ENCODE data around the gene TNF. TPM values are rescaled to one million over a fixed set of nuclear protein-coding genes. Genes with fewer than 3 reads are reported as not detected.

The TNF gene
- total RNA-seq, 1 donor from 2014 or later = not detected

GRCh38 chr6:31543639-31544038 is 31.7 kb upstream of the TNF start:
- DNase-seq (ENCODE audit: low read depth in 2 of 2) = no peak

GRCh38 chr6:31544676-31545075 is 30.7 kb upstream of the TNF start:
- no peak for DNase-seq (ENCODE audit: low read depth in 2 of 2)

- DNase-seq (ENCODE audit: low read depth in 2 of 2) = no peak
Observed at GRCh38 chr6:31545291-31545690, 30.1 kb upstream of the TNF start.

- DNase-seq (ENCODE audit: low read depth in 2 of 2) = peak; percentile 76 to 89
Observed at GRCh38 chr6:31546339-31546957, 28.9 kb upstream of the TNF start, which contains the start of gene ATP6V1G2. Gene ATP6V1G2, minus strand, starts transcription at chr6:31546608. Its CDS starts 49 bp downstream, at chr6:31546559.

GRCh38 chr6:31546958-31547726 is 28.2 kb upstream of the TNF start, which contains the start of gene NFKBIL1:
Gene NFKBIL1, plus strand, starts transcription at chr6:31547608. Its CDS starts 87 bp downstream, at chr6:31547695.
- DNase-seq (ENCODE audit: low read depth in 2 of 2) = peak; percentile 60 to 95

GRCh38 chr6:31547727-31548543 is 27.4 kb upstream of the TNF start:
- no peak for DNase-seq (ENCODE audit: low read depth in 2 of 2)

- no peak for DNase-seq (ENCODE audit: low read depth in 2 of 2)
Observed at GRCh38 chr6:31548544-31548873, 26.9 kb upstream of the TNF start.

GRCh38 chr6:31551371-31551770 is 24.0 kb upstream of the TNF start:
- DNase-seq (ENCODE audit: low read depth in 2 of 2) = peak; percentile 40 to 86

- no peak for DNase-seq (ENCODE audit: low read depth in 2 of 2)
Observed at GRCh38 chr6:31556307-31556706, 19.1 kb upstream of the TNF start.

GRCh38 chr6:31557443-31558317 is 17.7 kb upstream of the TNF start:
- DNase-seq (ENCODE audit: low read depth in 2 of 2) = peak in 1 of 2 donors; percentile 46

DNA sequence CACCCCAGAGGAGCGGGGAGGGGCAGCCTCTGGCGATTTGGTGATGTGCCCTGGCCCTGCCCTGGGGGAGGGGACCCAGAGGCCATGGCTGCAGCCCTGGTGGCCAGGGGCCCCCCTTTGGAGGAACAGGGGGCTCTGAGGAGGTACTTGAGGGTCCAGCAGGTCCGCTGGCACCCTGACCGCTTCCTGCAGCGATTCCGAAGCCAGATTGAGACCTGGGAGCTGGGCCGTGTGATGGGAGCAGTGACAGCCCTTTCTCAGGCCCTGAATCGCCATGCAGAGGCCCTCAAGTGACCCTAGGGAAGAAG is 17.1 kb upstream of the TNF start:
- DNase-seq (ENCODE audit: low read depth in 2 of 2) = no peak

DNA sequence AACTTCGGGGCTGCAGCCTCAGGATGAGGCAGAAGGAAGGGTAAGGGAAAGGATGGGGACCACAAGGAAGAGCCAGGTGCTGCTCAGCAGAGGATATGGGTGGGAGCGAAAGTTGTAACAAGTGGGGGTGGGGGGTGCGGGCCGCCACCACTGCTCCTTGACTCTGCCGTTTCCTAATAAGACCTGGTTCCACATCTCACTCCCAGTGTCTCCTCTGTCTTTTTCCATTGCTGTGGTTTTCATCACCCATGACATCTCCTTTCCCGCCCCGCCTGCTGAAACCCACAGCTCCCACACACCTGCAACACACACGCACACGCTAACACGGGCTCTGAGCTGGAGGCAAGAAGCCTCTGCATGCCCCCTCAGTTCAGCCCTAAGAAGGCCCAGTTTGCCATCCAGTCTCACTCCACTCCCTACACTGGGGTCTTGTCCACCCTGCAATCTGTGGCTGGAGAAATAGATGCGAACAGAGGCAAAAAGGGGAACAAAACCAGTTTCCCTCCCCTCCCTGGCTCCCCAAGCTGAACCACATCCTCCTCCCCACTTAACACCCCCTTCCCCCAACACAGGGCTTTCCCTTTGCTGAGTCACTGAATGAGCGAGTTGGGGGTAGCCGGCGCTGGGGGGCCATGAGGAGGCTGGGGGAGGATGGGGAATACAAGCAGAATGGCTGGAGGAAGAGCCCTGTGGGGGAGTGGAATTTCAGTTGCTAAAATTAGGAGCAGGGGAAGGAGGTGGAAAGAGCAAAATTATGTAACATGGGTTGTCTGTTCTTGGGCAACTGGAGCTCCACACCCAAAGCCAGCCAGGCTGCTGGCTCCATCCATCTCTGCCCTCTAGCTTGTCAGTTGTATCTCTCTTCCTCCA is 16.5 kb upstream of the TNF start:
- DNase-seq (ENCODE audit: low read depth in 2 of 2) = peak in 1 of 2 donors; percentile 61

- DNase-seq (ENCODE audit: low read depth in 2 of 2) = no peak
Observed at GRCh38 chr6:31559606-31559957, 15.8 kb upstream of the TNF start.

DNA sequence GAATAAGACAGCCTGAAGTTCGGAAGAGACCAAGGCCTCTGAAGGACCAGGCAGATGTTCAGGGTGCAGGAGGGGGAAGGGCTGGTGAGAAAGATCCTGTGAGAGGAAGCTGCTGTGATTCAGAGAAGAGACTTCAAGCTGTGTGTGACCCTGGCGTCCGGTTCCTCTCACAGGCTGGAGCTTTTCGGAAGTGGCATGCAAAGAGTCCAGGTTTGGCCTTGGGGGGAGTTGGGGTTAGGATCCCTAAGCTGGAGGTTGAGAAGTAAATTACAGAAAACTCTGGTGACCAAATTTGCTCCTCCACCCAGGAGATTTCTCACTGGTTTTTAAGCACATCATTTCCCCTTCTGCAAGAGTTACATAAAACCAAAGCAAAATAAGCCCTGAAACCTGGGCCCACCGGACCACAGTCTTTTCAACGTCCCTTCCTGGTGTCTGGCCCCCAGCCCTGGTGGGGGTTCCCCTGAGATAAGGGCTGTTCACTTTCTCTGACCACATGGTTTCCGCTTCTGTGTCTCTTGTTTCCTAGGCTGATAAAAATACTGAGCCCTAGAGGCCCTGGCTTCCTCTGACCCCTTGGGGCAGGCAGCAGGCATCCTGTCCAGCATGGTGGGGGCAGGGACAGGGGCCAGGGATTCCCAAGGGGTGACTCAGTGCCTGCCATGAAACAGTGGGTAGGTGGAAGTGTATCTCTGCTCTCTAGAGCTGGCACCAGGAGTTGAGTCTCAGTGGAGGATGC is 15.2 kb upstream of the TNF start:
- DNase-seq (ENCODE audit: low read depth in 2 of 2) = peak; percentile 99

DNA sequence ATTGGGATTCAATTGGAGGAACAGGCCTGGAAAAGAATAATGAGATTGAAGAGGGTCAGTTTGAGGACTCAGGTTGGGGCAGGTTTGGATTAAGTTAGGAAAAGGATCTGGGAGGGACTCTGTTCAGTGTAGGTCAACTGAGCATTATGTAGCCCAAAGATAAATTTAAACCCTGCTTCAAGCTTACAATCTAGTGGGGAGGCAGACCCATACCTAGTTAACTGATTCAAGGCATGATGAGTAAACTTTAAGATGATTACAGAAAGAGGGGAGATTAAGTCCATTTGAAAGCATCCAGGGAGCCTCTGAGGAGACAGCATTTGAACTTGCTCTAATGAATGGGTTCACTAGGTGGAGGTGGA is 14.7 kb upstream of the TNF start:
- no peak for DNase-seq (ENCODE audit: low read depth in 2 of 2)

DNA sequence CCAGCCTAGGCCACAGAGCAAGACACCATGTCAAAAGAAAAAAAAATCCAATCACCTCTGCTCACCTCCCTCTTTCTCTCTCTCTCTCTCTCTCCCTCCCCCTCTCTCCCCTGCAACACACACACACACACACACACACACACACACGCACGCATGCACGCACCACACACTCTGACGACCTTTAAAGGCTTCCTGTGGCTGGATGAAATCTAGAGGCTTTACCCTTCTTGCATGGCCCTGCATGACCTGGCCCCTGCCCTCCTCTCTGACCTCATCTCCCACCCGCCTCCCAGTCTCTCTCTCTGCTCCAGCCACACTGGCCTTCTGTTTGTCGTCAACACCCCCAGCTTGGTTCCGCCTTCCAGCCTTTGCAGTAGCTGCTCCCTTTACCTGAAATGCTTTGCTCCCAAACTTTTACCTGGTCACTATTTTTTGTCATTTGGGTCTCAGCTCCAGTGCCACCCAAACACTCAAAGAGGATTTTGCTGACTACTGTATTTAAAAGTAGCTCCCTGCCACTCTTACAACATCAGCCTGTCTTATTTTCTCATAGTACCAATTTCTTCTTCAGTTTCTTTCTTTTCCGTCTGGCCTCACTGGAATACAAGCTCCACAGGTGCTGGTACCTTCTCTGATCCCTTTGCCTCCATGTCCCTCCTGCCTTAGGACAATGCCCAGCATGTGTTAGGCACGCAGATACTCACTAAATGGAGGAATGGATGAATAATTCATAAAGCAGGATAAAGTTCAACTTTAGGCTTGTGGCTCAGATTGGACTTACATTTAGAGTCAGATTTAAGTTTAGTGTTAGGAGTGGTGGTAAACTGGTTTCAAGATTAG is 7.6 kb upstream of the TNF start:
- DNase-seq (ENCODE audit: low read depth in 2 of 2) = no peak

GRCh38 chr6:31568537-31568961 is 6.8 kb upstream of the TNF start:
- no peak for DNase-seq (ENCODE audit: low read depth in 2 of 2)

- DNase-seq (ENCODE audit: low read depth in 2 of 2) = no peak
Observed at GRCh38 chr6:31569861-31570536, 5.4 kb upstream of the TNF start.
